ENCODE measurements around the gene NME9. TPM values are rescaled to one million over a fixed set of nuclear protein-coding genes. Genes with fewer than 3 reads are reported as not detected.

NME9 gene
- total and polyA plus RNA-seq, 11 donors = not detected

DNA sequence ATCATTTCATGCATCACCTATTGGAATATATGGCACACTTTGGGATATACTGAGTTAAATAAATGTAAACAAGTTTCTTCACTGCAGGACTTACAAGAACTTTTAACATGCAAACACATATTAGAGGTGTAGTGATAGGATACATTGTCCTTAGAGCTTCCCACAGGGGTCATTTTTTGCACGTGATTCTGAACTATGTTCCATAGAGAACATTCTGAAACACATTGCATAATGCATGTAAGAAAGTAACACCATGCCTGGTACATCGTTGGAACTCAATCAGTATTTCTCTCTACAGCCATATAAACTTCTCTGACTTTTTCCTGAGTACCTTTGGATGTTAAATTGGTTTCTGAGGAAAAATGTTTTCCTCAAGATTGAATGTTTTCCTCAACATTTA is 47.0 kb upstream of the NME9 start:
- TF ChIP-seq POLR2A (IDR thresholded peaks at IDR 0.05) (no peak), CTCF (IDR thresholded peaks at IDR 0.05) (no peak)
- intact Hi-C loops (cut with DNase I) = no loop called here
- peak; percentile 4 to 74 (median 38) for ATAC-seq
- Histone ChIP-seq H3K4me1 (peaks cover 3 to 84% (median 47%) of the 10 kb centered on the region in 12 donors), H3K27ac (peak overlapping the region; percentile 23 to 96 (median 87)), H3K27me3 (no peaks in the 10 kb centered on the region), H3K36me3 (peaks cover 0 to 45% (median 21%) of the 10 kb centered on the region in 9 donors), H3K4me3 (no peak overlapping the region), H3K9me3 (no peaks in the 10 kb centered on the region)
- 38 to 55% (median 49%) methylated on average over 2 of the region's 2 CpGs for WGBS, 4 donors
- DNase-seq = no peak

GRCh38 chr3:138375447-138375846 is 45.8 kb upstream of the NME9 start:
- Histone ChIP-seq H3K4me1 (peaks cover 3 to 84% (median 40%) of the 10 kb centered on the region in 12 donors), H3K27ac (peak overlapping the region; percentile 23 to 96 (median 87)), H3K27me3 (no peaks in the 10 kb centered on the region), H3K4me3 (no peak overlapping the region), H3K9me3 (no peaks in the 10 kb centered on the region), H3K36me3 (peaks cover 0 to 45% (median 21%) of the 10 kb centered on the region in 9 donors)
- ATAC-seq (no peak), DNase-seq (no peak)
- TF ChIP-seq POLR2A (IDR thresholded peaks at IDR 0.05) (no peak), CTCF (IDR thresholded peaks at IDR 0.05) (no peak)
- intact Hi-C loops (cut with DNase I) = no loop called here
- 71 to 80% (median 75%) methylated on average over 4 of the region's 4 CpGs for whole genome bisulfite sequencing, 4 donors

DNA sequence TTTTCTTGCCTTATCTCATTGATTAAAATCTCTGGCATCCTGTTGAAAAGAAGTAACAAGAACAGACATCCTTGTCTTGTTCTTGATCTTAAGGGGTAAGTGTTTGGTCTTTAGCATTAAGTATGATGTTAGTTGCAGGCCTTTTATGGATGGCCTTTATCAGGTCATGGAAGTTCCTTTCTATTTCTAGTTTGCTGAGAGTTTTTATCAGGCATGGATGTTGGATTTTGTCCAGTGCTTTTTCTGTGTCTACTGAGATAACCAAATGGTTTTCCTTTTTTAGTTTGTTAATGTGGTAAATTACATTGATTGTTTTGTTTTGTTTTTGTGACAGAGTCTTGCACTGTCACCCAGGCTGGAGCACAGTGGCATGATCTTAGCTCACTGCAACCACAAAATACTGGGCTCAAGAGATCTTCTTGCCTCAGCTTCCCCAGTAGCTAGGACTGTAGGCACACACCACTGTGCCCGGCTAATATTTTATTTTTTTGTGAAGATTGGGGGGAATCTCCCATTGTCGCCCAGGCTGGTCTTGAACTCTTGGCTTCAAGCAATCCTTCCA is 45.0 kb upstream of the NME9 start:
- Histone ChIP-seq H3K4me1 (peaks cover 3 to 86% (median 45%) of the 10 kb centered on the region in 12 donors), H3K27ac (peak overlapping the region; percentile 23 to 96 (median 87)), H3K9me3 (no peaks in the 10 kb centered on the region), H3K27me3 (no peaks in the 10 kb centered on the region), H3K4me3 (no peak overlapping the region), H3K36me3 (peaks cover 0 to 45% (median 21%) of the 10 kb centered on the region in 9 donors)
- no peak for TF ChIP-seq CTCF (IDR thresholded peaks at IDR 0.05)
- TF ChIP-seq POLR2A (IDR thresholded peaks at IDR 0.05) = peak in 1 of 2 donors; percentile 54
- ATAC-seq = peak; percentile 48 to 81 (median 65)
- WGBS, 4 donors = 27 to 45% (median 29%) methylated on average over 2 of the region's 2 CpGs
- intact Hi-C loops (cut with DNase I) = no loop called here
- no peak for DNase-seq

DNA sequence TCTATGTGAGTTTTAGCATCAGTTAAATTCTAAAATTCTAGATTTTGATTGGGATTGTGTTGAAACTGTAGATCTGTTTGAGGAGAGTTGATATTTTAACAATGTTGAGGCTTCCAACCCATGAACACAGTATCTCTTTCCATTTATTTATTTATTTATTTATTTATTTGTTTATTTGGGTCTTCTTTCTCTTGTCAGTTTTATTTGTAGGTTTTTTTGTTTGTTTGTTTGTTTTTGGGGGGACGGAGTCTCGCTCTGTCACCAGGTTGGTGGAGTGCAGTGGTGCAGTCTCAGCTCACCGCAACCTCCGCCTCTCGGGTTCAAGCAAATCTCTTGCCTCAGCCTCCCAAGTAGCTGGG is 44.1 kb upstream of the NME9 start:
- TF ChIP-seq POLR2A (IDR thresholded peaks at IDR 0.05) (no peak), CTCF (IDR thresholded peaks at IDR 0.05) (no peak)
- WGBS, 4 donors = 99% methylated on average over 5 of the region's 5 CpGs
- no peak overlapping the region for H3K4me3 ChIP-seq
- DNase-seq = no peak
- intact Hi-C loops (cut with DNase I) = no loop called here
- no peak for ATAC-seq
- peak overlapping the region in 11 of 12 donors; percentile 23 to 96 (median 89) for H3K27ac ChIP-seq
- no peaks in the 10 kb centered on the region for H3K9me3 ChIP-seq
- H3K27me3 ChIP-seq = no peaks in the 10 kb centered on the region
- peaks cover 3 to 89% (median 50%) of the 10 kb centered on the region in 12 donors for H3K4me1 ChIP-seq
- H3K36me3 ChIP-seq = peaks cover 0 to 38% (median 21%) of the 10 kb centered on the region in 9 donors
